ENCODE results near the gene NADSYN1. TPM values are rescaled to one million over a fixed set of nuclear protein-coding genes. Genes with fewer than 3 reads are reported as not detected.

The NADSYN1 gene
- total RNA-seq, 1 donor from 2014 or later: 60.5 TPM

- no peak for DNase-seq (ENCODE audit: low read depth in 2 of 2)
Observed at GRCh38 chr11:71548120-71548519, 95.1 kb downstream of the NADSYN1 start, which contains the start of gene KRTAP5-9. TSS of gene KRTAP5-9 (plus strand) at chr11:71548420. CDS start at chr11:71548658, 238 bp downstream.

- no peak for DNase-seq (ENCODE audit: low read depth in 2 of 2)
Observed at GRCh38 chr11:71548716-71549151, 95.7 kb downstream of the NADSYN1 start.

Other genes starting within 250 kb of the NADSYN1 start
- under 0.01 and 1.6 TPM in 2 replicates for gene SHANK2, start 200.6 kb upstream of the NADSYN1 start, total RNA-seq
- 42.6 and 57.5 TPM in 2 replicates for gene DHCR7, start 4.8 kb upstream of the NADSYN1 start, total RNA-seq
- not detected in 2 replicates for gene KRTAP5-7, start 74.1 kb downstream of the NADSYN1 start, total RNA-seq
- not detected in 2 replicates for gene KRTAP5-8, start 84.8 kb downstream of the NADSYN1 start, total RNA-seq
- gene KRTAP5-9, start 95.2 kb downstream of the NADSYN1 start, total RNA-seq: not detected in 2 replicates
- not detected in 2 replicates for gene KRTAP5-10, start 112.4 kb downstream of the NADSYN1 start, total RNA-seq
- not detected in 2 replicates for gene KRTAP5-11, start 129.7 kb downstream of the NADSYN1 start, total RNA-seq

Data from dermis microvascular lymphatic vessel endothelial cell (primary cell).